GM04504 (cell line): ENCODE results near the gene HMGCS2.
A peak's percentile ranks its signal among the peaks of the same experiment; 100 is the strongest.

Experiments
- DNase-seq: peaks from one replicate; pipeline ENCODE4 v3.0.0-alpha.2; 2012; ENCODE audit warnings: low read depth

Gene HMGCS2

DNA sequence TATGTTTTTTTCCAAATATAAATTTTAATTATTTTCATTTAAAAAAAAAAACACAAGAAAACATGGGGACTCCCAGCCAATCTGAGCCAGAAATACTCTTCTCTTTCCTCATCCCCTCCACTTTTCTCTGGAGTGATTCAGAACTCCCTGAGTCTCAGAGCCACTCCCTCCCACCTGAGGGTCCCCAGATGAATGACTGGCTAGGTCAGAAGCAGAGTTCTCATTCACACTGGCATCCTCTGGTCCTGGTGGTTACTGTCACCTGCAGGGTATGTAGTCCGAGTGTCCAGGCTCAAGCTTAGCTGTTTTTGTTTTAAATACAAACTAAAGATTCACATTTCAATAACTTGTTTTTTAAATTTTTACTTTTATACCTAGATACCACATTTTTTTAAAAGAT, 6.3 kb downstream of the HMGCS2 start:
- no peak for DNase-seq

DNA sequence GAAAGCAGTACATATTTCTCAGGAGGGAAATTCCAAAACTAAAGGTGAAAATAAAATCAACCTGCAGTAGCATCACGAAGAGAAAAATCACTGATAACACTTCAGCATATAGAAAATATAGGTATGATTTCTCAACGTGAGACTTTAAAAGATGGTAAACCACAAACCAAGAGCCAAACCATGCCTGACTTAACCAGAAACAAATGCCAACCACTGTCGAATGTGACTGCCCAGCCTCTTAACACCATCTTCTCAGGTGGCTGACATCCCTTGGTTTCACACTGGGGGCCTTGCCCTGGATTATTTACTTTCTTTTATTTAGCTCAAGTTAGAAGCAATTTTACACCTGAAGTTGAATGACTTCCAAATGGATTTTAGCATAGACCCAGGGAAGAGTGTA, 10.1 kb downstream of the HMGCS2 start:
- no peak for DNase-seq

DNA sequence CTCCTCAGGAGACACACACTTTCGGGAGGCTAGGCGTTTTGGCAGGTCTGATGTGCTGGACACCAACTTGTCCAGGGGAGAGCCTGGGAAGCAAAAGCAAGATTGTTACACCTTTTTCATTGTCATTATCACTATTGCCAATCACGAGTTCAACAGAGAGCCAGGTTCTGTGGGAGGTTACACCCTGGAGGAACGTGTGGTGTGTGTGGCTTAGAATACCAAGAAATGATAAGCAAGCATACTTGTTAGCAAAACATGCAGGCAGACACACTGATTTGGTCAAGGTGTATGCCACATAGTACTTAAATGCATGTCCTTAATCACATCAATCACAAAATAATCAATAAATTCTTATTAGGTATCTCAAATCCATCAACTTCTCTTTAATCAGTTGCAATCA, 16.1 kb downstream of the HMGCS2 start:
- DNase-seq = no peak

DNA sequence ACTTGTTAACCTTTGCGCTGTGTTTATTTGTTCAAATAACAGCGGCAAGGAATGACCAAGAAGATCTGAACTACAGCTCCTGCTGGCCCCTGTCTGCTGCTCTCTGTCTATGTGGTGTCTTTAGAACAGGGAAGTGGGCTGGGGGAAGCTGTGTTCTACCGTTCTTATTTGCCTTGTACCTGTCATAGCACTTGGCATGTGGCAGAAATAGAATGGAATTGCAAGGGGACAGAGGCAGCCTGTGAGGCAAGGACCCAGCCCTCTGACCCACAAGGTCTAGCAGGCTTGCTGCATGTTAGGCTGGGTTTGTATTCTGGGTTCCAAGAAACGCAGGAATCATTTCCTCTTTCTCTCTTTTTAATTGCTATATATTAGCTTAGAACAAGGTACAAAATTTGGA, 20.7 kb downstream of the HMGCS2 start:
- no peak for DNase-seq

DNA sequence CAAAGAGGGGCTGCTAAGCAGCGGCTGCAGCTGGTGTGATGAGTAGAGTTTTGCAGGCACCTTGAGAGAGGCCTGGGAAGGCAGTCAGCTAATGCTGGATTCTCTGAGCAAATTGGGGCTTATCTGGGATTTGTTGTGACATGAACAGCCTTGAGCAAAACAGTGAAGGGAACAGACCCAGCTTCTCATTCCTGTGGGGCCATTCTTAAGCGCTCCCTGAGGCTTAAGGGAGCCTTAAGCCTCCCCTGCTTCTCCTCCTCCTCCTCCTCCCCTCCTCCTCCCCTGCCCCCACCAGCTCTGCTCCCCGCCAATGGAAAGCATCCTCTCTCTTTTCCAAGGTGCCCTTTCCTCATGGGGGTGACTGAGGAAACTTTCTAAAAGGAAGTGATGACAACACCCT, 21.3 kb downstream of the HMGCS2 start:
- no peak for DNase-seq

DNA sequence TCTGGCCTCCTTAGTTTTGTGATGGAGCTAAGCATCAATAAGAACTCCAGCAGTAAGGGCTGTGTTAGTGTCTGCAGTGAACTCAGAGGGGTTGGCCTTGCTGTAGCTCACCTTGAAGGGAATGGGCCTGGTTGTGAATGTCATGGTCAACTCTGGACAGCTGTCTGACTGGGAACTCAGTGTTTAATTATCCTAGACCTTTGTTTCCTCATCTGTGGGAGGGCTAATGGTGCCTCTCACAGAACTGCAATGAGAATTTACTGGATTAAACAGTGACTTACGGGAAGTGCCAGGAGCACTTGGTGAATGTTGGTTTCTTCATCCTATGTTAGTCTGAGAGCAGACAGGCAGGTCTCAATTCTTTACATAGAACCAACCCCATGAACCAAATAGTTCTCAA, 23.7 kb downstream of the HMGCS2 start:
- no peak for DNase-seq

DNA sequence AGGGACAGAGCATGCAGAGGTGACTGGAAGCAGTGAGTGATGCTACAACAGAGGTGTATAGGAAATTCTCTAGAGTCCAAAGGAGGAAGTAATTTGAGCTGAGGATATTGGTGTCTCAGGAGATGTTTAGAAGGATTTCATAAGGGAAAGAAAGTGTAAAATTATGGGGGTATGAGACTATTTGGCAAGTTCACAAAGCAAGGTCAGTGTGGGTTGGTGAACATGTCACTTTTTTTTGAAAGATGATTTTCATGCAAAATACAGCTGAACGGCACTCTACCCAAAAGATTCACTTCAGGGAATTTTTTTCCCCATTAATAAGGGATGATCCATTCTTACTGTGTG, 24.1 kb downstream of the HMGCS2 start:
- no peak for DNase-seq

DNA sequence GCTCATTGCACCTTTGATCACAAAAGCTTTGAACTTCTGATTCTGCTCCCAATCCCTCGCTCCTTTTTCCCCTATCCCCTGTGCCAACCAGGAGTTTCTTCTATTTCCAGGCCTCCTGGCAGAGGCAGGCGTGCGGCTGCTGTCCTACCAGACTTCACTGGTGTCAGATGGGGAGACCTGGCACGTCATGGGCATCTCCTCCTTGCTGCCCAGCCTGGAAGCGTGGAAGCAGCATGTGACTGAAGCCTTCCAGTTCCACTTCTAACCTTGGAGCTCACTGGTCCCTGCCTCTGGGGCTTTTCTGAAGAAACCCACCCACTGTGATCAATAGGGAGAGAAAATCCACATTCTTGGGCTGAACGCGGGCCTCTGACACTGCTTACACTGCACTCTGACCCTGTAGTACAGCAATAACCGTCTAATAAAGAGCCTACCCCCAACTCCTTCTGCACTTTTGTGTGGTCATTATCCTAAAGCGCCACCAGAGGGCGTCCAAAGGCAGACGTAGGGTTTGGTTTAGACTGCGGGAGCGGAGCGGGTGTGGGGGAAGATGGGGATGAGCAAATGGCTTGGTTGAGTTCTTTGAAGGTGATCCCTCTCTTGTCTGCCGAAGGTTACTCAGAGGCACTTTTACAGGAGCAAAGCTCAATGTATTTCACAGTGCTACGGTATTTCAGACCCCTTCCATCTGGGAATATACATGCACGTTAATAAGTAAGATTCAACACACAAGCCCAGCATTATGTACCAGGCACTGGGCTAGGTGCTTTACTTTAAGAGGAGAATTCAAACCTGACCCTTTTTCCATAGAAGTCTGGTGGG, 24.7 kb downstream of the HMGCS2 start:
- DNase-seq = peak; percentile 47

DNA sequence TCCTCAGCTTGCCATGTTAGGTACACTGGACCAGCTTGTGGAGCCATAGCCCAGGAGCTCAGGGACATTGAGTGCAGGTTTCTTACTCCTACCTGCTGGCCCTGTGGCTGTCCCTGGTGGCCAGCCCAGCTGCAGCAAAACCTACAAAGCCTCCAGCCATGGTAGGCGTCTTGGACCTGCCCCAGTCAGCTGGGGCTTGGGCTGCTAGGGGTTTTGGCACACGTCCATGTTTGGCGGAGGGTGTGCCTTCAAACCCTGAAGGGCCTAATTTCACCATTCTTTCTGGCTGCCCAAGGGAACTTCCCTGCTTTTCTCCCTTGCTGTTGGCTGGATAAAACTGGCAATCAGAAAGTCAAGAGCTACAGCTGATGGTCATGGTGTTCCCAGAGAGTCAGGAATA, 25.4 kb downstream of the HMGCS2 start:
- DNase-seq = no peak

DNA sequence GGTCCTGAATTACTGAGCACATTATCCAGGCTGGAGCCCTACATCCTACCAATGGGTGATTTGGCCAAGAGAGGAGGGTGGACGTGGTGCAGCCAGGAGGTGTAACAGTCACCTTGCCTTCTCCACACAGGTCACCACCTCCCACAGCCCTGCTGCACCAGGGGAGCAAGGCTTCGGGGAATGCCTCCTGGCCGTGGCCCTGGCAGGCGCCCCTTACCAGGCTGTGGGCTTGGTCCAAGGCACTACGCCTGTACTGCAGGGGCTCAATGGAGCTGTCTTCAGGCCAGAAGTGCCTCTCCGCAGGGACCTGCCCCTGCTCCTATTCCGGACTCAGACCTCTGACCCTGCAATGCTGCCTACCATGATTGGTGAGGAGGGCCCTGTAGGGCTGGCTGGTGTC, 26.0 kb downstream of the HMGCS2 start:
- DNase-seq = no peak

DNA sequence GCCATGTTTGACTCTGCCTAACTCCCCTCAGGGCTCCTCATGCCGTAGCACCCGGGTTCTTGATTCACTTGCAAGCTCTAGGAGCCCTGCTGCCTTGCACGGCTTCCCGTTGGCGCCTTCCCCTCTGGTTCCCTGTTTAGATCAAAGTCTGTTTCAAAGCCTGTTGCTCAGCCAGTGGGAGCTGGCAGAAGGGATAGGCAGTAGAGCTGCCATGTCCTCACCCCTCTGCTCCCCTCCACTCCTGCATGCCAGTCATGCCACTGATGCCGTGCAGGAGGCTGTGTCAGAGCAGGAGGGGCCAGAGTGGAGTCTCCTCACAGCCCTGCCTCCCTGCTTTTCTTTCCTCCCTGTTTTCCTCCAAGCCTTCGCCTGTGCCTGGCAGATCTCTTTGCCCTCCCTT, 26.5 kb downstream of the HMGCS2 start:
- DNase-seq = peak; percentile 2

DNA sequence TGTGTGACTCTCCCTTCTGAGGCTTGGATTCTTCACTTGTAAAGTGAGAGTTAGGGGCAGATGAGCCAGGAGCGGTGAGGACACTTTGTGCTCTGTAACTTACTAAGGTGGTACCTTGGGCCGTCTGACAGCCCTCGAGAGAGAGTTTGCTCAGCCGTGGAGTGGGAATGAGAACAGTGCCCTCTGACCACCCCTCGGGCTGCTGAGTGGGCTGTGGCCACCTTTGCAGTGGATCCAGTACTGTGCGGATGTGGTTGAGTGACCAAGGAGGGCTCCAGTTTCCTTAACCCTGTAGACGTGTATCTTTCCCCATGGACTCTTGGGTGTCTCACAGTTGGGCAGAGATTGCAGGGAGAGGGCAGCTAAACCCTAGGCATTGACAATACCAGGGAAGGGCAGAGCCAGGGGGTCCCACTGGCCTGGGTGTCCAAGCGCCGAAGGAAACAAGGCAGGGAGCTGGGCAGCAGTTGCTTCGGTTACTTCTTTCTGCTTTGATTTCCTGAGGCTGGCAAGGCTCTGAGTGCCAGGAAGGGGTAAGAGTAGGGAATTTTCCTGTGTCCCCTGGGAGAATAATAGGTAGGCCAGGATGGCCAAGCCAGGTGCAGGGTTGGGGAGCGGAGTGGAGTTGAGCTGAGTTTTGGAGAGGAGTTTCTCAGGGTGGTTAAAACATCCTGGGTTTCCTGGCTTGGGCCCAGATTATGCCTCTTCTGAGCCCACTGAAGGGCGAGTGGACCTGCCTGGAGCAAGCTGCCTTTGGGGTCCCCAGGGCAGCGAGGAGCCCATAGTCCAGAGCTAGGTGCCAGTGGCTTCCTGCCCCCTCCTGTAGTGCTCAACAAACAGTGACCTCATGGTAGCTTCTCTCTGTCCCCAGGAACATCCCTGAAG, 27.6 kb downstream of the HMGCS2 start:
- no peak for DNase-seq

DNA sequence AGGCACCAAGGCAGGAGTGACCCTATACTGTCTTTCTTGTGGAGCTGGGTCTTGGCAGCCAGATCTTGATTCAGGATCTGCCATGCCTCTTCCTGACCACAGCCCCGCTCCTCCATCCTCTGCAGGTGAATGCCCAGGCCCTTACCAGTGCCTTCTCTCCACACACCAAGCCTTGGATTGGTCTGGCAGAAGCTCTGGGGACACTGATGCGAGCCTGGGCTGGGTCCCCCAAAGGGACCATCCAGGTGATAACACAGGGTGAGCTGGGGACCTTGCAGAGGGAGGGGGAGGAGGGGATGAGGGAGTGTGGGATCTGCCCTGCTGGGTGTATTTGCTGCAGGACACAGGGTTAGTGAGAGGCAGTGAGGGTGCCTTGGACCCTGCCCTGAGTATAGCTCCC, 28.4 kb downstream of the HMGCS2 start:
- DNase-seq = no peak

DNA sequence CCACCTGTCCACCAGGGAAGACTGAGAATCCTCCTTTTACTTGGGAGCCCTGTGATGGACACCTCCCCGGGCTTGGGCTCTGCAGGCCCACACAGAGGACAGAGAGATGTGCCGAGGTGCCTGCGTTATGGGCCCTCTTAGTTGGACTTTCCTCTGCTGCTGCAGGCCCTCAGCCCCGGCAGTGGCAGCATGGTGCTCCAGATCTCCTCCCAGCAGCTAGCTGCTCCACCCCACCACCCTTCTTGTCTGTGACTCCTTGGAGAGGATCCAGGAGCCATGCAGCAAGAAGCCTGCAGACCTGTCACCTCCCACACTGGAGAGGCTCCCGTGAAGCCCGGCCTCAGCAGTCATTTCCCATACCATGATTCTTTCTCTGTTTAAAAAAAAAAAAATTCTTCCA, 29.6 kb downstream of the HMGCS2 start:
- DNase-seq = no peak

DNA sequence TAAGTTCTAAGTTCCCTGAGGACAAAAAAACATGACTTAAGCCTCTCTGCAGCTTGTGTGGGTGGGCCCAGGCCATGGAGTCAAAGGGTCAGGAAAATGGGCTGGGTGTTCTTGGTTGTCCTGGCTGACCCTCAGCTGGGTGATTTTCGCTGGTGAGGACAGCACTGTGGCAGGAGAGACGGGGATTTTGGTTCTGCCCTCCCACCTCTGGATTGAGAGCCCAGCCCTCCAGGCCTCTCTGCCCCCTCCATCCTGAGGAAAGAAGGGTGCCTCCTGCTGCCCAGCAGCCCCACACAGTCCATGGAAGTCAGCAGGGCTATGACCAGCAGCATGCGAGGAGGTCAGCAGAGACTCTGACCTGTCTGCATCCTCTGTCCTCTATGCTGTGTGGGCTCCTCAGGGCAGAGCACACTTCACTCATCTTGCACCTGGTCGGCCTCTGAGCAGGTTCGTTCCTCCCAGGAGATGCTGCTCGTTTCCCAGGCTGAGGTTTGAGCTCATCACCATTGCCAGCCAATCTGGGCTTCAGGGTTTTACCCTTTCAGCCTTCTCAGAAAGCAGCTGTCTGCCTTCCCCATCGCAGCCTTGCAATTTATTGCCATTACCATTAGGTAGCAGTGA, 30.5 kb downstream of the HMGCS2 start:
- no peak for DNase-seq

DNA sequence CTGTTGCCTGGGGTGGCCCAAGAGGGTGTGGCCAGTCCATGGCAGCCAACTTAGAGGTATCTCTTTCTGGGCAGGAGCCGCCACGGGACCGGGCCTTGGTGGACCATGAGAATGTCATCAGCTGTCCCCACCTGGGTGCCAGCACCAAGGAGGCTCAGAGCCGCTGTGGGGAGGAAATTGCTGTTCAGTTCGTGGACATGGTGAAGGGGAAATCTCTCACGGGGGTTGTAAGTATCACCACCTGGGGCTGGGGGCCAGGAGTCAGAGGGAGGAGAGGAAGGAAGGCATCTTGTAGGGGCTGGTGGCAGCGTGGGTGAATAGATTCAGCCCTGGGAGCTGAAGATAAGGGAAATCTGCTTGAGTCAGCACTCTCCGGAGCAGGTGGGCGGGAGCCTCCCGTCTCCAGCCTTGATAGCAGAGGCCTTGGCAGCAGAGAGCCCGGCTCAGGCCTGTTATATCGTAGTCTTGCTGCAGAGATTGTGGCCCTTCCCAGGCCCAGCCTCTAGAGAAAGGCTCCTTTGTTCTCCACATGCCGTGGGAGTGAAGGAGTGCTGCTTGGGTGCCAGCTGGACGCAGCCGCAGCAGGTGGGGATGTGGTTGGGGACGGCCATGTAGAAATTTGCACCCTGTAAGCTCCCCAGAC, 31.5 kb downstream of the HMGCS2 start:
- DNase-seq = no peak

DNA sequence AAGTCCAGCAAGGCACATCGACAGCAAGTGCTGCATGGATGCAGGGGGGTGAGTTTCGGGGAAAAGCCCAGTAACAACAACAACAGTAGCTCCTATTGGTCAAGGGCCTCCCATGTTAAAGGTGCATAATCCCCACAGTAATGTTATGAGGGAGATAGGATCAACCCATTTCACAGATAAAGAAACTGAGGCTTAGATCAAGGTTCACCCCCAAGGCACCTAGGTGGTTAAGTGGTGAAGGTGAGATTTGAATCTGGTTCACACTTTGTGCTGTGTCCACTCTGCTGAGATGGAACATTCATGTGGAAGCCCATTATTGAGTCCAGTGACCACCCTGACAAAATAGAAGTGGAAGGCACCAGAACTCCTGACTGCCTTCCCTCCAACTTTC, 32.1 kb downstream of the HMGCS2 start:
- no peak for DNase-seq

DNA sequence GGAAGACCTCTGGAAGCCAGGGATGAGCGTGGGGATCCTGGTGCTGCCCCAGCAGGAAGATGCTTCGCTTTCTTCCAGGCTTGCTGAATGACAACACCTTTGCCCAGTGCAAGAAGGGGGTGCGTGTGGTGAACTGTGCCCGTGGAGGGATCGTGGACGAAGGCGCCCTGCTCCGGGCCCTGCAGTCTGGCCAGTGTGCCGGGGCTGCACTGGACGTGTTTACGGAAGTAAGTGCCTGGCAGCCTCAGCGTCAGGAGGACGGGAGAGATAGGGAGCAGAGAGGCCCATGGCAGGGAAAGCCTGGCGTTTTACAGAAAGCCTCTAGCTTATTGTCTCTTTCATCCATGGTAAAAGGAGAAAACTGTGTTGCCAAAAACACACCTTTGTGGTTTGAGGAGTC, 33.5 kb downstream of the HMGCS2 start:
- DNase-seq = no peak

DNA sequence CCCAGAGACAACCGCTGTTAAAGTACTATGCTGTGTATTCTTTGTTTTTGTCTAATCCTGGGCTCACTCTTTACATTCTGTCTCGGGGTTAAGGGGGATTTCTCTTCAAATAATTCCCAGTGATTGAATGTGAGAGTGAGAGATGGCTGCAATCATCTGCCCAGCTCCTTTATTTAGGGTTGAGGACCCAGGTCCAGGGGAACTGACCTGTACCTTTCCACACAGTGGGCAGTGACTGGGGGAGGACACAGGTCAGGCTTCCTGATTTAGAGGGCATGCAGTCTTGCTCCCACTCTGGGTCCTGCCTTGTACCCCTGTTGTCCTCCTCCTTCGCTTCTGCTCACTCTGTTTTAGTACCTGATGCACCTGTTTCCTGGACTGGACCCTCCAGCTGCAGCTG, 35.0 kb downstream of the HMGCS2 start:
- DNase-seq = no peak

DNA sequence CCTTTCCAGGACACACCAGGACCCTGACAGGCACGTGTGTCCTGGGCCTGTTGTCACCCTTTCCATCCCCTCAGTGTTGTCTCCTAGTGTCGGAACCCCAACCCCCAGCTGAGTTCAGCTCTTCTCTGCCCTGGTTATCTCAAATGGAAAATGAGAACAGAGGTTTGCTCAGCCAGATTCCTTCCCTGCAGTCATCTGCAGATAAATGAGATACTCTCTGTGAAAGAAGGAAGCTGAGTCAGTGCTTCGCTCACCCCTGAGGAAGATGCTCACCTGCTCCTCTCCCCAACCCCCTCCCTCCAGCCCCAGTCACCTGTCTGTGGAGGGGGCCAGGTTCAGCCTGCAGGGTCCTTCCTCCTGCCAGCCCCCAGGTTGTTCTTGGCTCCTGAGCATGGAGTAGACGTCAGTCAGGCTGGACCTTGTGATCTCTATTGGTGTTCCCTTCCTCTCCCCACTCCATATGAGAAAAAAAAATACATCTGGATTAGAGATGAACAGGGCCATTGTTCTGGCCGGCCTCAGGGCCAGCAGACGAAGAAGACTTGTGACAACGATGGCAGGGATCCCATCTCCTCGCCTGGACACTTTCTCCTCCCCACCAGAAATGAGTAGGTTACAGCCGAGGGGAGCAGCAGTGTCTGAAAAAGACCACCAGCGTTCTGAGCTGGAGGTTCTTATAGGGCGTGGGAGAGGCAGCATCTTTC, 36.1 kb downstream of the HMGCS2 start:
- DNase-seq = no peak

DNA sequence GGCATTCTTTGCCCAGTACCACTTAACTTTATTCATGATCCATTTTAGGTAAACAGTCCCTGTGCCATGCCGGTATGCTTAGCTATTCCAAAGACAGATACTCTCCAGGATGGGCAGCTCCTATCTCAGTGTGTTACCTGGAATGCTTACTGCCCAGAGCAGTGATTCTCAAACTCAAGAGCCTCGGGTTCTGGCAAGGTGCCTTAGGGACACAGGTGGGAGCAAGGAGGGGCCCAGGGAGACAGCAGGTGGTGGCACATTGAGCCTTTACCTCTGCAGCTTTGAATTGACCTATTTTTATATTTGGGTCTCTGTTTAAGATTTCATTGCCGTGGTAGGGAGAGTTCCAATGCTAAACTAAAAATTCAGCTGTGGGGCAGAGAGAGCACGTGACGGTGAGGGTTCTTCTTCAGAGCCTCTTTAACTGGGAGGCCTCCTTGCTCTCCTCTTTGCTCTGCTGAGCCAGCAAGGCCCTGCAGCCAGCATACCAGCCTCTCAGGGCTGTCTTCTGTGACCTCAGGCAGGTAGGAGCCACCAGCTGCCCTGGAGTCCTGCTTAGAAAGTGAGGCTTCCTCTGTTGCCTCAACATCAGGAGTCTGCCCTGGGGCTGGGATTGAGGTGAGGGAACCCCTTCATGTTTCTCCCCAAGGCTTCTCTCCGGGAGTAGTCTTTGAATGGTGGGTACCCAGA, 36.8 kb downstream of the HMGCS2 start:
- DNase-seq = no peak
